Measurements from ENCODE around the gene PTH. TPM values are rescaled to one million over a fixed set of nuclear protein-coding genes. Genes with fewer than 3 reads are reported as not detected.

The PTH gene
- total RNA-seq (2014; rRNA removed): not detected in 2 replicates
- not detected for Bru-seq, nascent RNA
- BruChase-seq, experiment 1, labeled RNA remaining after a 6-hour chase: not detected
- not detected for BruChase-seq, experiment 2, labeled RNA remaining after a 2-hour chase
- long read RNA-seq: 0 reads

DNA sequence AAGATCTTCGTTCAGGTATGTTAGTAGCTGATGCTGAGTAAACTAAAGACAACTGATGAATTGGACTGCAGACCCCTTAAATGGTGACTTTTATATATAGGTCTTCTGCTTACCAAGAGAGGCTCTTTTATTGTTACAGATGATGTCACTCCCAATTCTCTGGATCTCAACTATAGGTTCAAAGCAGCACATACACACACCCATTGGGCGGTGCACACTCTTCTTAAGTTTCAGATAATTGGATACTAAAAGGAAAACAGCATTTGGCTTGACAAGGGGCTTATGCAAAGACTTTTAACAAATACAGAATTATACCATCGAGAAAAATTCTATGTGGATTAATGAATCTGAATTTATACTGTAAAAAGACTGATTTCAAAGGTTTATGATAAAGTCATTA, at the start of gene PTH:
PTH (minus strand) TSS at position 69 of the 400 bp plus-strand sequence. CDS start 3,142 bp downstream, outside the sequence.
- ATAC-seq (no peak), DNase-seq (no peak)
- Histone ChIP-seq H3K9ac (ENCODE audit: low read length) (no peak within 1 kb of the TSS), H3K27me3 (ENCODE audit: low read length) (peaks cover 81% of the 10 kb centered on the region), H3F3A (ENCODE audit: low read length, unreplicated experiment) (no peaks in the 10 kb centered on the region), H4K20me1 (ENCODE audit: low read length) (no peaks in the 10 kb centered on the region), H3K79me2 (ENCODE audit: low read length) (no peaks in the 10 kb centered on the region), H3K4me2 (ENCODE audit: low read length) (no peak within 1 kb of the TSS), H3K4me3 (ENCODE audit: low read length) (no peak within 1 kb of the TSS), H3K27ac (ENCODE audit: low read length) (no peak within 1 kb of the TSS), H3K9me3 (ENCODE audit: low read length) (no peaks in the 10 kb centered on the region), H3K36me3 (ENCODE audit: low read depth, low read length) (no peaks in the 10 kb centered on the region), H3K9me2 (replicated peaks; ENCODE audit: low read length) (no peaks in the 10 kb centered on the region), H2AFZ (ENCODE audit: low read length) (no peak within 1 kb of the TSS), H3K4me1 (ENCODE audit: insufficient read depth, low read length) (no peaks in the 10 kb centered on the region)
- intact Hi-C loops (cut with micrococcal nuclease): no loop called here
- BruUV-seq (replicated peaks): no TSS peak
- ChIA-PET CTCF (no interaction called here), POLR2A (ENCODE audit: unreplicated experiment) (no interaction called here)
- TF ChIP-seq, protein P1, sequence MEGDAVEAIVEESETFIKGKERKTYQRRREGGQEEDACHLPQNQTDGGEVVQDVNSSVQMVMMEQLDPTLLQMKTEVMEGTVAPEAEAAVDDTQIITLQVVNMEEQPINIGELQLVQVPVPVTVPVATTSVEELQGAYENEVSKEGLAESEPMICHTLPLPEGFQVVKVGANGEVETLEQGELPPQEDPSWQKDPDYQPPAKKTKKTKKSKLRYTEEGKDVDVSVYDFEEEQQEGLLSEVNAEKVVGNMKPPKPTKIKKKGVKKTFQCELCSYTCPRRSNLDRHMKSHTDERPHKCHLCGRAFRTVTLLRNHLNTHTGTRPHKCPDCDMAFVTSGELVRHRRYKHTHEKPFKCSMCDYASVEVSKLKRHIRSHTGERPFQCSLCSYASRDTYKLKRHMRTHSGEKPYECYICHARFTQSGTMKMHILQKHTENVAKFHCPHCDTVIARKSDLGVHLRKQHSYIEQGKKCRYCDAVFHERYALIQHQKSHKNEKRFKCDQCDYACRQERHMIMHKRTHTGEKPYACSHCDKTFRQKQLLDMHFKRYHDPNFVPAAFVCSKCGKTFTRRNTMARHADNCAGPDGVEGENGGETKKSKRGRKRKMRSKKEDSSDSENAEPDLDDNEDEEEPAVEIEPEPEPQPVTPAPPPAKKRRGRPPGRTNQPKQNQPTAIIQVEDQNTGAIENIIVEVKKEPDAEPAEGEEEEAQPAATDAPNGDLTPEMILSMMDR (conservative IDR thresholded peaks at IDR 0.05; ENCODE audit: low read depth, low read length): no peak
- TF ChIP-seq EZH2 (IDR thresholded peaks at IDR 0.05; ENCODE audit: low read length, unreplicated experiment) (no peak), EZH2phosphoT487 (IDR thresholded peaks at IDR 0.05; ENCODE audit: borderline replicate concordance, low read length) (no peak)

DNA sequence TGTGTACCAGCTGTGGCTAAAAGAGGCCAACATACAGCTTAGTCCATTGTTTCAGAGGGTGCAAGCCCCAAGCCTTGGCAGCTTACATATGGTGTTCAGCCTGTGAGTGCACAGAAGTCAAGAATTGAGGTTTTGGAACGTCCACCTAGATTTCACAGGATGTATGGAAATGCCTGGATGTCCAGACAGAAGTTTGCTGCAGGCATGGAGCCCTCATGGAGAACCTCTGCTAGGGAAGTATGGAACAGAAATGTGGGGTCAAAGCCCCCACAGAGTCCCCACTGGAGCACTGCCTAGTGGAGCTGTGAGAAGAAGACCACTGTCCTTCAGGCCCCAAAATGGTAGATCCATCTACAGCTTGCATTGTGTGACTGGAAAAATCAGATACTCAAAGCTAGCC, 42.2 kb upstream of the PTH start:
- no peaks in the 10 kb centered on the region for H3F3A ChIP-seq (ENCODE audit: low read length, unreplicated experiment)
- H3K9me2 ChIP-seq (replicated peaks; ENCODE audit: low read length): no peaks in the 10 kb centered on the region
- BruUV-seq (replicated peaks): no TSS peak
- POLR2A ChIA-PET (ENCODE audit: unreplicated experiment): no interaction called here
- H3K4me1 ChIP-seq (ENCODE audit: insufficient read depth, low read length): no peaks in the 10 kb centered on the region
- no peaks in the 10 kb centered on the region for H4K20me1 ChIP-seq (ENCODE audit: low read length)
- no peak overlapping the region for H3K4me2 ChIP-seq (ENCODE audit: low read length)
- intact Hi-C loops (cut with micrococcal nuclease): no loop called here
- H3K9ac ChIP-seq (ENCODE audit: low read length): no peak overlapping the region
- no peaks in the 10 kb centered on the region for H3K36me3 ChIP-seq (ENCODE audit: low read depth, low read length)
- CTCF ChIA-PET: no interaction called here
- no peak overlapping the region for H3K4me3 ChIP-seq (ENCODE audit: low read length)
- no peaks in the 10 kb centered on the region for H3K79me2 ChIP-seq (ENCODE audit: low read length)
- no peak overlapping the region for H3K27ac ChIP-seq (ENCODE audit: low read length)
- TF ChIP-seq, protein P1 (conservative IDR thresholded peaks at IDR 0.05; ENCODE audit: low read depth, low read length): no peak
- no peak for TF ChIP-seq EZH2 (IDR thresholded peaks at IDR 0.05; ENCODE audit: low read length, unreplicated experiment)
- TF ChIP-seq EZH2phosphoT487 (IDR thresholded peaks at IDR 0.05; ENCODE audit: borderline replicate concordance, low read length): no peak
- ATAC-seq: no peak
- H3K27me3 ChIP-seq (ENCODE audit: low read length): no peaks in the 10 kb centered on the region; the same call in 1 of the 2 replicates
- no peak for DNase-seq
- H2AFZ ChIP-seq (ENCODE audit: low read length): no peak overlapping the region
- no peaks in the 10 kb centered on the region for H3K9me3 ChIP-seq (ENCODE audit: low read length)

DNA sequence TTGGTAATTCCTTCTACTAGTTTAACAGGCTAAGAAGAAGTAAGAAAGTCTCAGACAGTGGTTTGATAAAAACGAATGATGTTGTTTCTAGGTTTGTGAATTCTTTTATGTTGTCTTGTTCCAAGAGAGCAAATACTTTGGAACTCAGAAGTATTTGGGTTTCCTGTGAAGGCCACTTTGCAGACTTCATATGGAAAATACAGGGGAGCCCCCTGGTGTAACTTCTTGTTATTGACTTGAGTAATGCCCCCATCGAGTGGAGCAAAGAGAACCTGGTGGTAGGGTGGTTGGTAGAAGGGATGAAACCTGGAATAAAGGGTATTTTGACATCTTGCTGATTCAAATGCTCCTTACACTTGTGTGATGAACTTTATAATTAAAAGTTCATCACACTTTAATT, 40.0 kb upstream of the PTH start:
- Histone ChIP-seq H3K79me2 (ENCODE audit: low read length) (no peaks in the 10 kb centered on the region), H4K20me1 (ENCODE audit: low read length) (no peaks in the 10 kb centered on the region), H3K9me2 (replicated peaks; ENCODE audit: low read length) (no peaks in the 10 kb centered on the region), H2AFZ (ENCODE audit: low read length) (no peak overlapping the region), H3K27ac (ENCODE audit: low read length) (no peak overlapping the region), H3K9ac (ENCODE audit: low read length) (no peak overlapping the region), H3K36me3 (ENCODE audit: low read depth, low read length) (no peaks in the 10 kb centered on the region), H3K4me3 (ENCODE audit: low read length) (no peak overlapping the region), H3K27me3 (ENCODE audit: low read length) (no peaks in the 10 kb centered on the region), H3K4me1 (ENCODE audit: insufficient read depth, low read length) (no peaks in the 10 kb centered on the region), H3F3A (ENCODE audit: low read length, unreplicated experiment) (no peaks in the 10 kb centered on the region), H3K9me3 (ENCODE audit: low read length) (no peaks in the 10 kb centered on the region), H3K4me2 (ENCODE audit: low read length) (no peak overlapping the region)
- BruUV-seq (replicated peaks): no TSS peak
- ChIA-PET CTCF (no interaction called here), POLR2A (ENCODE audit: unreplicated experiment) (no interaction called here)
- intact Hi-C loops (cut with micrococcal nuclease): no loop called here
- DNase-seq: peak; percentile 2
- TF ChIP-seq EZH2phosphoT487 (IDR thresholded peaks at IDR 0.05; ENCODE audit: borderline replicate concordance, low read length) (no peak), EZH2 (IDR thresholded peaks at IDR 0.05; ENCODE audit: low read length, unreplicated experiment) (no peak)
- TF ChIP-seq, protein P1 (conservative IDR thresholded peaks at IDR 0.05; ENCODE audit: low read depth, low read length): no peak; the same call in 1 of the 2 replicates
- no peak for ATAC-seq

Data from PC-3 (cell line).